ENCODE results near the gene ANXA11. TPM values are rescaled to one million over a fixed set of nuclear protein-coding genes. Genes with fewer than 3 reads are reported as not detected.

The ANXA11 gene
- total RNA-seq, 1 experiment from 2014 or later = 327 TPM

DNA sequence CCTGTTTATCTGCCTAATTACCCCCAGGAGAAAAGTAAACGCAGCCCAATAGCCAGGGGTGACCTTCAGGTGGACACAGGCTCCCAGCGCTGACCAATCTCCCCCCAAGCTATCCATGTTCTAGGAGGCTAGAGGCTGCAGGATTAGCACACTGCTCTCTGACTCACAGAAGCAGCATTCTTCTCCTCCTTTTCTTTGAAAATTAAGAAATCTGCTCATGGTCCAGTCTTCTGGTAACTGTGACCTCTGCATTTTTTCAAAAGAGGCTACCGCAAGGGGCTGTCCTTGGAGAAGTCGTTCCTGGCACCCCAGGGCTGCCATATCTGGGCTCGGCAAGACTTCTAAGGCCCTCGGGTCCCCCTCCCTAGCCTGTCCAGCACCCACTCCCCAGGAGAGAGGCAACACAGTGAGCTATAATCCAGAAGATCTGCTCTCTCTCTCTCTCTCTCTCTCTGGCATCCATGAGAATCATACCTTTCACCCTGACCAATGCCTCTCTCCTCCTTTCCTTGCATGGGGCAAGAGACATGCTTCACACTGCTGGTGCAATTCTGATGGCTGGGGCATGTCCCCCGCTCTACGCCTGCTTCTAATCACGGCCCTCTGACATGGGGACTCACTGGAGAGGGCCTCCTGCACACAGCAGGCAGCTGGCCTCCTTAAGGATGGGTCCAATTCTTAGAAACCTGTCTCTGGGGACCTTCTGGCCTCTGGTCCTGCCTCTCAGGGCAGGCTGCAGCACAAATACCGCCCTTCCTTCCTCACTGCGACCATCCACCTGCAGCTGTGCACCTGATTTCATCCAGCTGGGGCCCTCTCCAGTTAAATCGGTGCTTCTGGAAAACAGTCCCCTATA lies 27.3 kb downstream of the ANXA11 start:
- CTCF ChIA-PET = interaction anchor here (0.9 kb wide), 1 partner anchor 16 kb away, joined by 3 read pairs; no protein-coding TSS in a partner anchor
- peaks cover 2% of the 10 kb centered on the region; the same call in 1 of the 2 replicates for H3K36me3 ChIP-seq (ENCODE audit: control insufficient read depth, insufficient read depth, low read length)
- peaks cover 84% of the 10 kb centered on the region for H3K36me3 Mint-ChIP-seq (ENCODE audit: insufficient read depth, unreplicated experiment)
- no peak for DNase-seq
- no peaks in the 10 kb centered on the region for H3K9me3 Mint-ChIP-seq (ENCODE audit: unreplicated experiment)
- H3K27me3 ChIP-seq (replicated peaks; ENCODE audit: control insufficient read depth, insufficient read depth, low read length) = no peaks in the 10 kb centered on the region
- H3K4me1 Mint-ChIP-seq (ENCODE audit: low read depth, unreplicated experiment) = peaks cover 32% of the 10 kb centered on the region
- H3K4me3 ChIP-seq (ENCODE audit: low read depth, low read length) = no peak overlapping the region
- POLR2A ChIA-PET = no interaction called here
- no peaks in the 10 kb centered on the region for H3K27me3 Mint-ChIP-seq (ENCODE audit: insufficient read depth, unreplicated experiment)
- H3K27ac Mint-ChIP-seq (ENCODE audit: unreplicated experiment) = peak overlapping the region; percentile 75
- no TSS peak for BruUV-seq (replicated peaks)
- H3K9me3 ChIP-seq = no peaks in the 10 kb centered on the region
- intact Hi-C loops (cut with micrococcal nuclease; ENCODE audit: unreplicated experiment) = no loop called here
- no peak overlapping the region for H3K4me3 Mint-ChIP-seq (ENCODE audit: unreplicated experiment)
- H3K4me1 ChIP-seq = peaks cover 16% of the 10 kb centered on the region
- TF ChIP-seq, protein P1, sequence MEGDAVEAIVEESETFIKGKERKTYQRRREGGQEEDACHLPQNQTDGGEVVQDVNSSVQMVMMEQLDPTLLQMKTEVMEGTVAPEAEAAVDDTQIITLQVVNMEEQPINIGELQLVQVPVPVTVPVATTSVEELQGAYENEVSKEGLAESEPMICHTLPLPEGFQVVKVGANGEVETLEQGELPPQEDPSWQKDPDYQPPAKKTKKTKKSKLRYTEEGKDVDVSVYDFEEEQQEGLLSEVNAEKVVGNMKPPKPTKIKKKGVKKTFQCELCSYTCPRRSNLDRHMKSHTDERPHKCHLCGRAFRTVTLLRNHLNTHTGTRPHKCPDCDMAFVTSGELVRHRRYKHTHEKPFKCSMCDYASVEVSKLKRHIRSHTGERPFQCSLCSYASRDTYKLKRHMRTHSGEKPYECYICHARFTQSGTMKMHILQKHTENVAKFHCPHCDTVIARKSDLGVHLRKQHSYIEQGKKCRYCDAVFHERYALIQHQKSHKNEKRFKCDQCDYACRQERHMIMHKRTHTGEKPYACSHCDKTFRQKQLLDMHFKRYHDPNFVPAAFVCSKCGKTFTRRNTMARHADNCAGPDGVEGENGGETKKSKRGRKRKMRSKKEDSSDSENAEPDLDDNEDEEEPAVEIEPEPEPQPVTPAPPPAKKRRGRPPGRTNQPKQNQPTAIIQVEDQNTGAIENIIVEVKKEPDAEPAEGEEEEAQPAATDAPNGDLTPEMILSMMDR (IDR thresholded peaks at IDR 0.05; ENCODE audit: insufficient read depth in 1 of 2, low read depth in 1 of 2, low read length in 1 of 2, severe bottlenecking in 1 of 2, unreplicated experiment in 1 of 2) = no peak

DNA sequence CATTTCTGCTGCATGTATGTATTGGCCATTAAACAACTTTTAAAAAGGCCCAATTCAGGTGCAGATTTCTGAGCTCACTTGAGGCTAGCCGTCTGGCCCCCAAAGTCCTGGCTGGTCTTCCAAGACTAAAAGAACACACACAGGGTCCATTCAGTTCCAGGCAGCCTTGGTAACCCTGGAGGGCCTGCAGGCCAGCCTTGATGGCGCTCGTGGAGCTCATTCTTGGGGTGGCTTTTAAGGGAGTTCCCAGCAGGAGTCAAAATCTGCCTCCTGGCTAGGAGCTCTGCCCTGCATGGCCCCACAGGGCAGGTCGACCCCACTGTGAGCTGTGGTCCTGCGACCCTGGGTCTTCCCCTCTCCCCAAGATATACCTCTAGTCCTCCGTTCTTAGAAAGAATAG lies 28.8 kb downstream of the ANXA11 start:
- H3K4me1 Mint-ChIP-seq (ENCODE audit: low read depth, unreplicated experiment) = peaks cover 32% of the 10 kb centered on the region
- intact Hi-C loops (cut with micrococcal nuclease; ENCODE audit: unreplicated experiment) = no loop called here
- TF ChIP-seq, protein P1 (IDR thresholded peaks at IDR 0.05; ENCODE audit: insufficient read depth in 1 of 2, low read depth in 1 of 2, low read length in 1 of 2, severe bottlenecking in 1 of 2, unreplicated experiment in 1 of 2) = no peak
- no peaks in the 10 kb centered on the region for H3K27me3 Mint-ChIP-seq (ENCODE audit: insufficient read depth, unreplicated experiment)
- H3K4me3 Mint-ChIP-seq (ENCODE audit: unreplicated experiment) = no peak overlapping the region
- DNase-seq = no peak
- Histone ChIP-seq H3K9me3 (no peaks in the 10 kb centered on the region), H3K4me1 (peaks cover 16% of the 10 kb centered on the region), H3K4me3 (ENCODE audit: low read depth, low read length) (no peak overlapping the region), H3K36me3 (ENCODE audit: control insufficient read depth, insufficient read depth, low read length) (peaks cover 2% of the 10 kb centered on the region; the same call in 1 of the 2 replicates), H3K27me3 (replicated peaks; ENCODE audit: control insufficient read depth, insufficient read depth, low read length) (no peaks in the 10 kb centered on the region)
- peaks cover 81% of the 10 kb centered on the region for H3K36me3 Mint-ChIP-seq (ENCODE audit: insufficient read depth, unreplicated experiment)
- no TSS peak for BruUV-seq (replicated peaks)
- CTCF ChIA-PET = no interaction called here
- no peaks in the 10 kb centered on the region for H3K9me3 Mint-ChIP-seq (ENCODE audit: unreplicated experiment)
- H3K27ac Mint-ChIP-seq (ENCODE audit: unreplicated experiment) = no peak overlapping the region
- POLR2A ChIA-PET = no interaction called here

DNA sequence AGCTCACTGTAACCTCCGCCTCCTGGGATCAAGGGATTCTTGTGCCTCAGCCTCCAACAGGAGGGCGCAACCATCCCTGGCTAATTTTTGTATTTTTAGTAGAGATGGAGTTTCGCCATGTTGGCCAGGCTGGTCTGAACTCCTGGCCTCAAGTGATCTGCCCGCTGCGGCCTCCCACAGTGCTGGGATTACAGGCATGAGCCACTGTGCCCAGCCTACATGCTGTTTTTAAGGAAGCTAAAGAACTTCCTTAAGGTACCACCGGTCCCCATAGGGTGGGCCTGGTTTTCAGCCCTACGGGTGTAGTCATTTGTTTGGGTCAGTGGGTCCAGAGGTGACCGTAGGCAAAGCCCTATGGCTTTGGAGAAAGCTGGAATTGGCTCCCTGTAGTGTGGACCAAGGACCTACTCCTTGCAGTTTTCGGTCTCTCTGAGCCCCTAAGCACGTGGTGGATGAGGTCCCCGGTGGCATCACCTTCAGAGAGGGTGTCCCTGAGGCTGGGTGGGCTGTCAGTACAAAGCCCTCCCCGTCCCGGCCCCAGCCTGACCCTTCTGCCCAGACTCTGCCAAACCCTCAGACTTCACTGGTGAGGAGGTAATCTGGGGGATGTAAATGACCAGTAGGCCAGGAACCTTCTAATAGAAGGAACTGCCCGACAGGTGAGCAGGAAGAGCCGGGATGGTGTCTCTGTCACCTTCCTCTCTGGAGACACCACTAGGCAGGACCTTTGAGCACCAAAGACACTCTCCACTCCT lies 30.5 kb downstream of the ANXA11 start:
- TF ChIP-seq, protein P1 (IDR thresholded peaks at IDR 0.05; ENCODE audit: insufficient read depth in 1 of 2, low read depth in 1 of 2, low read length in 1 of 2, severe bottlenecking in 1 of 2, unreplicated experiment in 1 of 2) = no peak
- intact Hi-C loops (cut with micrococcal nuclease; ENCODE audit: unreplicated experiment) = no loop called here
- peaks cover 45% of the 10 kb centered on the region for H3K4me1 Mint-ChIP-seq (ENCODE audit: low read depth, unreplicated experiment)
- ChIA-PET POLR2A (no interaction called here), CTCF (no interaction called here)
- H3K4me1 ChIP-seq = peaks cover 18% of the 10 kb centered on the region
- H3K27ac Mint-ChIP-seq (ENCODE audit: unreplicated experiment) = no peak overlapping the region
- no peaks in the 10 kb centered on the region for H3K9me3 ChIP-seq
- no peak overlapping the region for H3K4me3 Mint-ChIP-seq (ENCODE audit: unreplicated experiment)
- H3K36me3 ChIP-seq (ENCODE audit: control insufficient read depth, insufficient read depth, low read length) = 0 out of 2 replicates have a peak, but pooled peaks cover 2% of the 10 kb centered on the region
- no TSS peak for BruUV-seq (replicated peaks)
- no peak overlapping the region for H3K4me3 ChIP-seq (ENCODE audit: low read depth, low read length)
- DNase-seq = no peak
- H3K27me3 ChIP-seq (replicated peaks; ENCODE audit: control insufficient read depth, insufficient read depth, low read length) = no peaks in the 10 kb centered on the region
- no peaks in the 10 kb centered on the region for H3K9me3 Mint-ChIP-seq (ENCODE audit: unreplicated experiment)
- no peaks in the 10 kb centered on the region for H3K27me3 Mint-ChIP-seq (ENCODE audit: insufficient read depth, unreplicated experiment)
- peaks cover 86% of the 10 kb centered on the region for H3K36me3 Mint-ChIP-seq (ENCODE audit: insufficient read depth, unreplicated experiment)
